Adrenal gland (tissue), 12 donors: ENCODE results near the gene SLC25A5. TPM values are rescaled to one million over a fixed set of nuclear protein-coding genes. Genes with fewer than 3 reads are reported as not detected.
A peak's percentile ranks its signal among the peaks of the same experiment; 100 is the strongest.
"Not testable (repeated sequence)": the region's sequence is repeated elsewhere in the genome, so short reads cannot be mapped to it uniquely, and the experiment has no call there.

Experiments
- DNase-seq, 7 donors: peaks; one replicate each; pipeline ENCODE4 v3.0.0-alpha.2; 2019 to 2020
- H3K27ac ChIP-seq, 5 donors: fragments of 200-600 bp; sonication (generic) in 4 of 5; 1 replicate in 3 of 5; 2 replicates in 2 of 5; pipeline versions ENCODE4 v1.5.1 to v1.8.0; 2016 to 2020; ENCODE audit warnings: mild to moderate bottlenecking in 1 of 5
- H3K27me3 ChIP-seq: fragments of 200-600 bp; 2 replicates; pipeline ENCODE4 v1.8.0; 2021
- H3K36me3 ChIP-seq, 2 donors: fragments of 200-600 bp; replicated peaks in 1 of 2; 1 replicate in 1 of 2; 2 replicates in 1 of 2; pipeline versions ENCODE4 v1.5.1 to v1.8.0; 2018 to 2022
- H3K4me1 ChIP-seq, 2 donors: fragments of 200-600 bp; replicated peaks in 1 of 2; 1 replicate in 1 of 2; 2 replicates in 1 of 2; pipeline versions ENCODE4 v1.5.1 to v1.8.0; 2018 to 2021
- H3K4me3 ChIP-seq, 4 donors: fragments of 200-600 bp; sonication (generic) in 3 of 4; one replicate each; pipeline ENCODE4 v1.5.1; 2016 to 2018
- H3K9me3 ChIP-seq, 3 donors: fragments of 200-600 bp; sonication (generic) in 1 of 3; replicated peaks in 1 of 3; 1 replicate in 2 of 3; 2 replicates in 1 of 3; pipeline versions ENCODE4 v1.5.1 to v1.8.0; 2016 to 2021
- POLR2A ChIP-seq, 2 donors: fragments of 450-650 bp; IDR thresholded peaks; one replicate each; pipeline ENCODE4 v1.6.1; 2017; ENCODE audit warnings: antibody characterized with exemption in 2 of 2, mild to moderate bottlenecking in 2 of 2, moderate library complexity in 1 of 2
- WGBS, 4 donors: extraction: QIAGEN DNeasy Blood & Tissue Kit in 2 of 4; methylation state at CpG; one replicate each; pipeline versions ENCODE4 v1.1.5 to v1.1.7; 2013 to 2017; 5-methylcytosine and 5-hydroxymethylcytosine counted together
- intact Hi-C, 2 donors: fragments of 100-400 bp; cut with DNase I; formaldehyde crosslinking; loops; one replicate each; pipeline versions ENCODE4 v1.14.1 to v1.15.0; 2022 to 2023
- polyA plus RNA-seq, 3 donors: library from polyadenylated mRNA; stranded (reverse); fragments of 200-250 nt in 2 of 3; fragments of 350-450 nt in 1 of 3; fragmentation: Illumina TruSeq in 1 of 3; extraction: RNeasy Lipid Tissue Mini Kit (QIAGEN cat#74804) in 1 of 3; gene quantifications; one replicate each; pipeline ENCODE4 v1.2.3, GENCODE V29; 2013 to 2014
- total RNA-seq, 9 donors: library from RNA; depleted of rRNA in 4 of 9; stranded (reverse); fragments of >200 nt in 4 of 9; fragments of 120-200 nt in 1 of 9; fragmentation: NEBNext Ultra II Directional in 1 of 9; extraction: Animal tissue kit (Norgen Biotek cat#: 25700) in 1 of 9; gene quantifications; one replicate each; pipeline versions ENCODE4 v1.1.0 to v1.2.4, GENCODE V29; 2013 to 2023
- TF ChIP-seq, protein P1 (sequence below), 6 experiments: fragments of 450-650 bp in 4 of 6; fragments of 200-600 bp in 2 of 6; sonication (generic) in 1 of 6; IDR thresholded peaks; 1 replicate in 5 of 6; 2 replicates in 1 of 6; pipeline versions ENCODE4 v1.5.1 to v1.8.0; 2016 to 2021; ENCODE audit warnings: antibody characterized with exemption in 6 of 6, mild to moderate bottlenecking in 2 of 6, moderate library complexity in 1 of 6
- donor health status: healthy with polysubstance abuse.
- donor health status: Bipolar disorder and iron deficiency.
- donor health status: DM: yes; HTN: yes; CAD: no.
- donor health status: DM: no; HTN: no; CAD: no.
- donor health status: DM: no; HTN: no; CAD: no.
- donor health status: DM: yes; HTN: yes; CAD: no.

Gene SLC25A5
- total and polyA plus RNA-seq, 12 donors, result 65.2 to 313 (median 208) TPM

- intact Hi-C loops, result no loop called here
- peak; percentile 45 to 84 (median 70) for DNase-seq
- Histone ChIP-seq H3K27me3 (peaks cover 7% of the 10 kb centered on the region), H3K9me3 (no peaks in the 10 kb centered on the region), H3K27ac (no peak overlapping the region), H3K36me3 (no peaks in the 10 kb centered on the region), H3K4me1 (no peaks in the 10 kb centered on the region), H3K4me3 (no peak overlapping the region)
- no peak for TF ChIP-seq POLR2A (IDR thresholded peaks at IDR 0.05)
- TF ChIP-seq, protein P1, sequence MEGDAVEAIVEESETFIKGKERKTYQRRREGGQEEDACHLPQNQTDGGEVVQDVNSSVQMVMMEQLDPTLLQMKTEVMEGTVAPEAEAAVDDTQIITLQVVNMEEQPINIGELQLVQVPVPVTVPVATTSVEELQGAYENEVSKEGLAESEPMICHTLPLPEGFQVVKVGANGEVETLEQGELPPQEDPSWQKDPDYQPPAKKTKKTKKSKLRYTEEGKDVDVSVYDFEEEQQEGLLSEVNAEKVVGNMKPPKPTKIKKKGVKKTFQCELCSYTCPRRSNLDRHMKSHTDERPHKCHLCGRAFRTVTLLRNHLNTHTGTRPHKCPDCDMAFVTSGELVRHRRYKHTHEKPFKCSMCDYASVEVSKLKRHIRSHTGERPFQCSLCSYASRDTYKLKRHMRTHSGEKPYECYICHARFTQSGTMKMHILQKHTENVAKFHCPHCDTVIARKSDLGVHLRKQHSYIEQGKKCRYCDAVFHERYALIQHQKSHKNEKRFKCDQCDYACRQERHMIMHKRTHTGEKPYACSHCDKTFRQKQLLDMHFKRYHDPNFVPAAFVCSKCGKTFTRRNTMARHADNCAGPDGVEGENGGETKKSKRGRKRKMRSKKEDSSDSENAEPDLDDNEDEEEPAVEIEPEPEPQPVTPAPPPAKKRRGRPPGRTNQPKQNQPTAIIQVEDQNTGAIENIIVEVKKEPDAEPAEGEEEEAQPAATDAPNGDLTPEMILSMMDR (IDR thresholded peaks at IDR 0.05), result peak; percentile 52 to 70 (median 58)
- 9 to 22% (median 14%) methylated on average over 8 of the region's 8 CpGs for WGBS, 4 donors
These were observed 20.5 kb downstream of the SLC25A5 start for GRCh38 chrX:119488749-119489148.

- Histone ChIP-seq H3K27ac (no peak overlapping the region), H3K9me3 (no peaks in the 10 kb centered on the region), H3K36me3 (no peaks in the 10 kb centered on the region), H3K4me3 (no peak overlapping the region), H3K4me1 (no peaks in the 10 kb centered on the region), H3K27me3 (peaks cover 7% of the 10 kb centered on the region)
- DNase-seq, result no peak
- 71 to 77% (median 74%) methylated on average over 11 to 13 of the region's 13 CpGs for WGBS, 4 donors
- TF ChIP-seq, protein P1 (IDR thresholded peaks at IDR 0.05), result no peak
- TF ChIP-seq POLR2A (IDR thresholded peaks at IDR 0.05), result no peak
- intact Hi-C loops, result no loop called here
These were observed 21.2 kb downstream of the SLC25A5 start for GRCh38 chrX:119489212-119490074.

DNA sequence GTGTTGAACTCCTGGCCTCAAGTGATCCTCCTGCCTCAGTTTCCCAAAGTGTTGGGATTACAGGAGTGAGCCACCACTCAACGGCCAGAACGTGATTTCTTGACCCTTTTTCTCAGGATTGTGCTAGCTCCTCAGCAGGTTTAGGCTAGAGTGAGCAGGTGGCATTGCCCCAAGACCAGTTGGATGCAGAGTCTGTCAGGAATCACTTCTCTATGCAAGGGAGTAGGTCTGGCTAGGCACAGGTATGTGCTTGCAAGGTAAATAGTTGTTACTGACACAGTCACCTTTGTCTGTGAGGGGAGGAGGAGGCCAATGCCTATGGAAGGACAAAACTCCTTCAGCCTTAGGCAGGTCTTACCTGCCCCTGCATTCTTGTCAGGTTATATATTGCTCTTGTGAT, 24.2 kb downstream of the SLC25A5 start:
- intact Hi-C loops, result no loop called here
- H3K27me3 ChIP-seq, result peaks cover 11% of the 10 kb centered on the region
- H3K4me1 ChIP-seq, result no peaks in the 10 kb centered on the region
- H3K36me3 ChIP-seq, result no peaks in the 10 kb centered on the region
- H3K27ac ChIP-seq, result no peak overlapping the region
- no peak for DNase-seq
- H3K4me3 ChIP-seq, result no peak overlapping the region
- no peaks in the 10 kb centered on the region for H3K9me3 ChIP-seq
- TF ChIP-seq POLR2A (IDR thresholded peaks at IDR 0.05), result no peak
- TF ChIP-seq, protein P1 (IDR thresholded peaks at IDR 0.05), result no peak
- 76 to 90% (median 82%) methylated on average over 2 of the region's 2 CpGs; no CpG with 5 or more reads in 1 of the 4 donors for WGBS, 4 donors

- WGBS, 4 donors, result 79 to 92% (median 89%) methylated on average over 5 to 10 of the region's 10 CpGs
- DNase-seq, H3K9me3 ChIP-seq, H3K27ac ChIP-seq, H3K36me3 ChIP-seq, H3K4me3 ChIP-seq, H3K4me1 ChIP-seq, intact Hi-C loops: not testable (repeated sequence)
- H3K27me3 ChIP-seq, result peaks cover 11% of the 10 kb centered on the region
These were observed 25.7 kb downstream of the SLC25A5 start for GRCh38 chrX:119493851-119494495.
